Prostate gland (tissue), 2 donors: ENCODE data around the gene FBXO8. TPM values are rescaled to one million over a fixed set of nuclear protein-coding genes. Genes with fewer than 3 reads are reported as not detected.

ENCODE experiments used
- DNase-seq: peaks from one replicate; pipeline ENCODE4 v3.0.0-alpha.2; 2019; ENCODE audit warnings: low spot score
- H3K27ac ChIP-seq, 2 donors: fragments of 200-600 bp; sonication (generic); 2 replicates each; pipeline ENCODE4 v1.5.1; 2017 to 2019
- H3K27me3 ChIP-seq: fragments of 200-600 bp; sonication (generic); replicated peaks from 2 replicates; pipeline ENCODE4 v1.5.1; 2019; ENCODE audit not compliant: insufficient read depth
- H3K36me3 ChIP-seq, 2 donors: fragments of 200-600 bp; sonication (generic); 1 replicate in 1 of 2; 2 replicates in 1 of 2; pipeline versions ENCODE4 v1.5.1 to v1.8.1; 2017 to 2019
- H3K4me1 ChIP-seq: fragments of 200-600 bp; sonication (generic); replicated peaks from 2 replicates; pipeline ENCODE4 v1.5.1; 2019
- H3K4me3 ChIP-seq, 2 donors: fragments of 200-600 bp; sonication (generic); 2 replicates each; pipeline ENCODE4 v1.5.1; 2017 to 2019
- H3K9me3 ChIP-seq: fragments of 200-600 bp; sonication (generic); 2 replicates; pipeline ENCODE4 v1.5.1; 2017
- POLR2A ChIP-seq: fragments of 450-650 bp; IDR thresholded peaks from one replicate; pipeline ENCODE4 v1.6.1; 2016; ENCODE audit warnings: antibody characterized with exemption, mild to moderate bottlenecking
- POLR2AphosphoS5 ChIP-seq: sonication (generic); formaldehyde crosslinking; IDR thresholded peaks from one replicate; pipeline ENCODE4 v1.6.1; 2017; ENCODE audit warnings: antibody characterized with exemption
- WGBS: methylation state at CpG from one replicate; pipeline ENCODE4 v1.1.5; 2018; 5-methylcytosine and 5-hydroxymethylcytosine counted together
- intact Hi-C: fragments of 100-400 bp; cut with DNase I; formaldehyde crosslinking; loops from one replicate; pipeline ENCODE4 v1.14.2; 2022
- total RNA-seq, 2 donors: library from RNA; depleted of rRNA; stranded (reverse); fragments of >200 nt; gene quantifications; one replicate each; pipeline ENCODE4 v1.1.0, GENCODE V29; 2016
- TF ChIP-seq, protein P1 (sequence below), 4 experiments: fragments of 200-600 bp in 2 of 4; fragments of 450-650 bp in 2 of 4; sonication (generic) in 2 of 4; IDR thresholded peaks; 1 replicate in 3 of 4; 2 replicates in 1 of 4; pipeline ENCODE4 v1.5.1; 2016 to 2019; ENCODE audit warnings: antibody characterized with exemption in 4 of 4, mild to moderate bottlenecking in 2 of 4, moderate library complexity in 2 of 4

Gene FBXO8
- total RNA-seq, 2 donors from 2014 or later: 35.0 to 38.1 TPM

DNA sequence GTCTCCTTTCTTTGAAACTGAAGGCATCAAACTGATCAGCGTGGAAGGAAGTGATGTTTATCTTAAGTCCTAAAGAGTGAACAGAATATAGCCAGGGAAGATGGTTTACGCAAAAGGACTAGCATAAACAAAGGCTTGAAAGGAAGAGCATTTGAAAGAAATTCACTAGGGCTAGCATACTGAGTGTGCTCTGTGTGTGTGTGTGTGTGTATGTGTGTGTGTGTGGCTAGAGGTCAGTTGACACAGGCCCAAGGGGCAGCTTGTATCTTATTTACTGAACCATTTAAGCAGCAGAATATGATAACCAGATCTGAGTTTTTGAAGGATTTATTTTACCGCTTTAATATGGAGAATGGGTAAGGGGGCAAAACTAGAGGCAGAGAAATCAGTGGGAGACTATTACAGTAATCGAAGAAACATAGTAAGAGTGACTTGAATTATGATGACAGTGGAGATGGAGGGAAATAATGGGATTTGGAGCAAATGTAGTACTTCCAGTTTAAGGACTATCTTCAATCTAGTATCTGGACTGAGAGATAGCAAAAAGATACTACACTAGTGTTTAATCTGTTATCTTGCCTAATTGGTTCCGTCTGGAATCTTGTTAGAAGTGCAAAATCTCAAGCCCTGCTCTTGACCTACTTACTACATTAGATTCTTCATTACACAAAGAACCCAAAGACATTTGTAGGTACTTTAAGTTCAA is 37.2 kb upstream of the FBXO8 start:
- 74% methylated on average over 5 of the region's 5 CpGs for WGBS
- intact Hi-C loops: no loop called here
- Histone ChIP-seq H3K27ac (no peak overlapping the region), H3K4me1 (no peaks in the 10 kb centered on the region), H3K27me3 (no peaks in the 10 kb centered on the region), H3K4me3 (no peak overlapping the region), H3K36me3 (no peaks in the 10 kb centered on the region), H3K9me3 (no peaks in the 10 kb centered on the region)
- no peak for TF ChIP-seq POLR2A
- no peak for TF ChIP-seq POLR2AphosphoS5
- TF ChIP-seq, protein P1, sequence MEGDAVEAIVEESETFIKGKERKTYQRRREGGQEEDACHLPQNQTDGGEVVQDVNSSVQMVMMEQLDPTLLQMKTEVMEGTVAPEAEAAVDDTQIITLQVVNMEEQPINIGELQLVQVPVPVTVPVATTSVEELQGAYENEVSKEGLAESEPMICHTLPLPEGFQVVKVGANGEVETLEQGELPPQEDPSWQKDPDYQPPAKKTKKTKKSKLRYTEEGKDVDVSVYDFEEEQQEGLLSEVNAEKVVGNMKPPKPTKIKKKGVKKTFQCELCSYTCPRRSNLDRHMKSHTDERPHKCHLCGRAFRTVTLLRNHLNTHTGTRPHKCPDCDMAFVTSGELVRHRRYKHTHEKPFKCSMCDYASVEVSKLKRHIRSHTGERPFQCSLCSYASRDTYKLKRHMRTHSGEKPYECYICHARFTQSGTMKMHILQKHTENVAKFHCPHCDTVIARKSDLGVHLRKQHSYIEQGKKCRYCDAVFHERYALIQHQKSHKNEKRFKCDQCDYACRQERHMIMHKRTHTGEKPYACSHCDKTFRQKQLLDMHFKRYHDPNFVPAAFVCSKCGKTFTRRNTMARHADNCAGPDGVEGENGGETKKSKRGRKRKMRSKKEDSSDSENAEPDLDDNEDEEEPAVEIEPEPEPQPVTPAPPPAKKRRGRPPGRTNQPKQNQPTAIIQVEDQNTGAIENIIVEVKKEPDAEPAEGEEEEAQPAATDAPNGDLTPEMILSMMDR (IDR thresholded peaks at IDR 0.05): no peak
- no peak for DNase-seq

DNA sequence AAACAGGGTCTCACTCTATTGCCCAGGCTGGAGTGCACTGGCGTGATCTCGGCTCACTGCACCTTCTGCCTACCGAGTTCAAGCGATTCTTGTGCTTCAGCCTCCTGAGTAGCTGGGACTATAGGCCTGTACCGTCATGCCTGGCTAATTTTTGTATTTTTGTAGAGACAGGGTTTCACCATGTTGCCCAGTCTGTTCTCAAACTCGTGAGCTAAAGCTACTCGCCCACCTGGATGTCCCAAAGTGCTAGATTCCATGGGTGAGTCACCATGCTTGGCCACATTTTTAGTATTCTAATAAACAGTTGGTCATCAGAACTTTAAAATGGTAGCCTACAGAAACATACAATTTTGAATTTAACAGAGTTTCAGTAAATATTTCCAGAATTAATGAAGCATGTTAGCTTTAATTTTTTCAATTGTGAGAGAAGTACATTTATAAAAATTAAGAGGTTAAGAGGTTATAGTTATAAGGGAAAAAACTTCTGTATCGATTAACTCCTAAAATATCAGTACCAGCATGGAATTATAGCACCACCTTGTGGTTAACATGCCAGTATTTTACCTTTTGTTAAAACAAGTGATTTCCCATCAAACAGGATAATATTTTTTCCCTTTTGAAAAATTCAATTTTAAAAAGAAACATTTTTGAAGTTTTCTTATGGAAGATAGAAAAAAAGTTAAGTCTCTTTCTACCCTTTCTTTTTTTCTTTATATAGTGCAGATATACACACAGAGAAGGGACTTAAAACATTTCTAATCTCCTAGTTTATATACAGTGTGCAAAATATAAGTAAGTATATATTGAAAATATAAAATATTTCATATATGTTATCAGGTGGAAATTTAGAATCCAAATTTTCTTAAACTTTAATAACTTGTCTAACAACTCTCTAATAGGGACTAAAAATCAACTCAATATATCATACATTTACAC is 35.6 kb upstream of the FBXO8 start:
- H3K4me1 ChIP-seq: no peaks in the 10 kb centered on the region
- intact Hi-C loops: no loop called here
- H3K36me3 ChIP-seq: no peaks in the 10 kb centered on the region
- no peak overlapping the region for H3K27ac ChIP-seq
- H3K27me3 ChIP-seq: no peaks in the 10 kb centered on the region
- WGBS: 74% methylated on average over 8 of the region's 8 CpGs
- no peak overlapping the region for H3K4me3 ChIP-seq
- DNase-seq: no peak
- no peaks in the 10 kb centered on the region for H3K9me3 ChIP-seq
- TF ChIP-seq POLR2A: no peak
- TF ChIP-seq, protein P1 (IDR thresholded peaks at IDR 0.05): peak; percentile 18 to 64 (median 60)

DNA sequence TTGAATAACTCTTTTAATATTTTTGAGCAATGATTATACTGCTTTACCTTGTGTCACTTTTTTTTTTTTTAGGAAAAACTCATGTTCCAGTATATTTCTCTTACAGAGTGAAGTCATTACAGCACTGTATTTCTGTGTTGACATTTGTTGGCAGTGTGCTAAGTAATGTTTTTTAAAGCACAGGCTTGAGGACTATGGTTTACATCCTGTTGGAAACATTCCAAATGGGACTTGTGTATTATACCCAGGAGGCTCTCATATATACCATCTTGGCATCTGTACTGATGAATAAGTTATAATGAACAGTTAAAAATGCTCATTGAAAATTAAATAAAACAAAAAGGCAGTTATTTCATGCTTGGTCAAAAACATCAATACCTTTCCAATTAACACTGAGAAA is 34.1 kb upstream of the FBXO8 start:
- H3K4me3 ChIP-seq: no peak overlapping the region
- no peaks in the 10 kb centered on the region for H3K4me1 ChIP-seq
- DNase-seq: no peak
- H3K27me3 ChIP-seq: no peaks in the 10 kb centered on the region
- H3K9me3 ChIP-seq: no peaks in the 10 kb centered on the region
- intact Hi-C loops: no loop called here
- no peaks in the 10 kb centered on the region for H3K36me3 ChIP-seq
- H3K27ac ChIP-seq: no peak overlapping the region
- TF ChIP-seq, protein P1 (IDR thresholded peaks at IDR 0.05): no peak
- TF ChIP-seq POLR2AphosphoS5 (no peak), POLR2A (no peak)

- no peaks in the 10 kb centered on the region for H3K36me3 ChIP-seq
- H3K27me3 ChIP-seq: no peaks in the 10 kb centered on the region
- intact Hi-C loops: no loop called here
- DNase-seq: no peak
- no peaks in the 10 kb centered on the region for H3K4me1 ChIP-seq
- H3K4me3 ChIP-seq: no peak overlapping the region
- no peak overlapping the region for H3K27ac ChIP-seq
- WGBS: 47% methylated on average over 2 of the region's 2 CpGs
- H3K9me3 ChIP-seq: no peaks in the 10 kb centered on the region
- TF ChIP-seq, protein P1 (IDR thresholded peaks at IDR 0.05): no peak
- TF ChIP-seq POLR2AphosphoS5: no peak
- no peak for TF ChIP-seq POLR2A
Measured at GRCh38 chr4:174316954-174317353, 33.5 kb upstream of the FBXO8 start.
